CD14-positive monocyte (primary cell): ENCODE data around the gene B4GALT6. TPM values are rescaled to one million over a fixed set of nuclear protein-coding genes. Genes with fewer than 3 reads are reported as not detected.

ENCODE experiments used
- DNase-seq, 3 donors: peaks; one replicate each; pipeline ENCODE4 v3.0.0-alpha.2; 2011 to 2022
- H2AFZ ChIP-seq: 2 replicates; pipeline ENCODE4 v1.6.0; 2012; ENCODE audit warnings: mild to moderate bottlenecking, low read depth, low read length, inconsistent platforms; ENCODE audit not compliant: insufficient read depth, poor library complexity, severe bottlenecking
- H3K27ac ChIP-seq, 2 donors: 1 replicate in 1 of 2; 2 replicates in 1 of 2; pipeline ENCODE4 v1.5.1; 2012 to 2013; ENCODE audit warnings: low read length in 2 of 2, control low read depth in 1 of 2, inconsistent platforms in 1 of 2, low read depth in 1 of 2, mild to moderate bottlenecking in 1 of 2
- H3K27me3 ChIP-seq, 2 donors: one replicate each; pipeline versions ENCODE4 v1.6.0 to v1.6.1; 2011 to 2013; ENCODE audit warnings: low read length in 2 of 2; ENCODE audit not compliant: control insufficient read depth in 2 of 2, insufficient read depth in 2 of 2
- H3K36me3 ChIP-seq, 2 donors: replicated peaks in 1 of 2; 1 replicate in 1 of 2; 2 replicates in 1 of 2; pipeline versions ENCODE4 v1.5.1 to v1.6.1; 2012 to 2013; ENCODE audit warnings: low read length in 2 of 2, control low read depth in 1 of 2, inconsistent platforms in 1 of 2, mild to moderate bottlenecking in 1 of 2; ENCODE audit not compliant: insufficient read depth in 2 of 2, control insufficient read depth in 1 of 2
- H3K4me1 ChIP-seq, 2 donors: 1 replicate in 1 of 2; 2 replicates in 1 of 2; pipeline versions ENCODE4 v1.5.1 to v1.6.1; 2012 to 2013; ENCODE audit warnings: low read length in 2 of 2, control low read depth in 1 of 2, inconsistent platforms in 1 of 2, mild to moderate bottlenecking in 1 of 2, moderate library complexity in 1 of 2; ENCODE audit not compliant: insufficient read depth in 2 of 2, control insufficient read depth in 1 of 2
- H3K4me2 ChIP-seq: replicated peaks from 2 replicates; pipeline ENCODE3; 2012; ENCODE audit warnings: low read length, moderate library complexity, mild to moderate bottlenecking; ENCODE audit not compliant: poor library complexity, severe bottlenecking; ENCODE audit errors: extremely low read depth
- H3K4me3 ChIP-seq, 3 experiments: fragments of 200-600 bp in 1 of 3; sonication (generic) in 1 of 3; replicated peaks in 1 of 3; 1 replicate in 2 of 3; 2 replicates in 1 of 3; pipeline ENCODE4 v1.5.1; 2011 to 2013; ENCODE audit warnings: low read length in 3 of 3, mild to moderate bottlenecking in 3 of 3, control low read depth in 2 of 3, low read depth in 2 of 3, inconsistent platforms in 1 of 3, moderate library complexity in 1 of 3
- H3K79me2 ChIP-seq: 2 replicates; pipeline ENCODE4 v1.6.0; 2012; ENCODE audit warnings: mild to moderate bottlenecking, control low read depth, inconsistent platforms, low read length, moderate library complexity; ENCODE audit not compliant: insufficient read depth
- H3K9ac ChIP-seq: 2 replicates; pipeline ENCODE4 v1.6.0; 2017; ENCODE audit warnings: low read length, mild to moderate bottlenecking; ENCODE audit not compliant: insufficient read depth, poor library complexity, severe bottlenecking
- H3K9me3 ChIP-seq, 2 donors: replicated peaks in 1 of 2; 1 replicate in 1 of 2; 2 replicates in 1 of 2; pipeline versions ENCODE4 v1.5.1 to v1.6.1; 2012 to 2013; ENCODE audit warnings: low read length in 2 of 2, control low read depth in 1 of 2; ENCODE audit not compliant: control insufficient read depth in 1 of 2, insufficient read depth in 1 of 2
- H4K20me1 ChIP-seq: 2 replicates; pipeline ENCODE4 v1.6.0; 2012; ENCODE audit warnings: mild to moderate bottlenecking, low read length, control low read depth, moderate library complexity; ENCODE audit not compliant: insufficient read depth
- H3K27ac Mint-ChIP-seq, 7 donors: one replicate each; pipeline ENCODE4 v1.8.0; 2020; ENCODE audit warnings: mild to moderate bottlenecking in 7 of 7, mixed read lengths in 7 of 7, moderate library complexity in 6 of 7, inconsistent platforms in 2 of 7
- H3K27me3 Mint-ChIP-seq, 3 donors: one replicate each; pipeline ENCODE4 v1.8.0; 2021 to 2022; ENCODE audit warnings: low read depth in 3 of 3, mild to moderate bottlenecking in 3 of 3, mixed read lengths in 3 of 3, moderate library complexity in 3 of 3, inconsistent platforms in 1 of 3
- H3K36me3 Mint-ChIP-seq, 2 donors: one replicate each; pipeline ENCODE4 v1.8.0; 2020; ENCODE audit warnings: mixed read lengths in 2 of 2, inconsistent platforms in 1 of 2, mild to moderate bottlenecking in 1 of 2
- H3K4me1 Mint-ChIP-seq: one replicate; pipeline ENCODE4 v1.8.0; 2020; ENCODE audit warnings: mild to moderate bottlenecking, mixed read lengths
- H3K4me3 Mint-ChIP-seq, 2 donors: one replicate each; pipeline ENCODE4 v1.8.0; 2020; ENCODE audit warnings: mild to moderate bottlenecking in 2 of 2, mixed read lengths in 2 of 2, moderate library complexity in 1 of 2
- H3K9me3 Mint-ChIP-seq, 7 donors: one replicate each; pipeline ENCODE4 v1.8.0; 2020 to 2022; ENCODE audit warnings: mixed read lengths in 7 of 7, mild to moderate bottlenecking in 6 of 7, moderate library complexity in 6 of 7, inconsistent platforms in 2 of 7
- CTCF ChIP-seq: fragments of 200-600 bp; IDR thresholded peaks from one replicate; pipeline ENCODE4 v1.8.0; 2022; ENCODE audit warnings: antibody characterized with exemption, mild to moderate bottlenecking
- WGBS: methylation state at CpG from one replicate; pipeline ENCODE4 v1.1.5; 2013; ENCODE audit warnings: missing lambda C conversion rate; ENCODE audit not compliant: insufficient coverage; 5-methylcytosine and 5-hydroxymethylcytosine counted together
- intact Hi-C, 2 donors: fragments of 100-400 bp; cut with micrococcal nuclease; formaldehyde crosslinking; loops; one replicate each; pipeline versions ENCODE4 v1.15.0 to v1.15.1; 2023
- polyA plus RNA-seq, 3 donors: library from polyadenylated mRNA; depleted of rRNA in 1 of 3; unstranded in 2 of 3; stranded (reverse) in 1 of 3; fragments of 300-500 nt in 2 of 3; fragments of >200 nt in 1 of 3; fragmentation: Illumina TruSeq in 2 of 3; gene quantifications; 1 replicate in 2 of 3; 2 replicates in 1 of 3; pipeline ENCODE4 v1.2.3, GENCODE V29; 2012 to 2021

The B4GALT6 gene
- polyA plus RNA-seq, 3 donors: 0.09 to 0.68 (median 0.12) TPM

DNA sequence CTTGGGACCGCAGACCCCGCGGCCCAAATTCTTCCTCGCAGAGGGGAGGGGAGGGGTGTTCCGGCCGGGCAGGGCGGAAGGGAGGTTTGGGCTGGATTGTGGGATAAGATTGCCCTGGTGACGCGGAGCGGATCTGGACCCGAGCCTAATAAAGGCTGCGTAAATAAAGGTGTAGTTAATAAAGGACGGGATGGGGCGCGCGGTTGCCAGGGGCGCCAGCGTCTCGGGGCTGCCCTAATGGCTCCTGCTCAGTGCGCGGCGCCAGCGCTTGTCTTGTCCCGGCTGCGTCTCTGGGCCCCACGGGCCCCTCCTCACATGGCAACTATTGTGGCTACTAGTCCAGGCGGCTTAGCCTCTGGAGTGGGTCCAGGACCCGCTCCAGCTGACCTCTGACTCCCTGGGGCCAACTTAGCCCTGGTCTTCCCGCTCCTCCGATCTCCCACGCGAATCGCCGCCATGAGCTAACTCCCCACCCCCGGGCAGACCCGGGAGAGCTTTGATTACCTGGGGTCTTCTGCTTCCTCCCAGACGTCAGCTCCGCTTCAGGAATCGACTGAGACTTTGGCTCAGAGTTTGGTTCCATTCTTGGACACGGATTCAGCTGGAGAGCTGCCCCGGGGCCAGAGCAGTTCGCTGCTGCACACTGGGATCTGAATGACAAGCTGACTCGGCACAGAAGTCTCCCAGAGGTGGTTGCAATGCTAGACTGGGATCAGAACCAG is 39.8 kb upstream of the B4GALT6 start:
- Histone ChIP-seq H3K4me3 (peak overlapping the region; percentile 26 to 75 (median 36)), H3K79me2 (no peaks in the 10 kb centered on the region), H3K36me3 (no peaks in the 10 kb centered on the region), H3K9ac (peak overlapping the region; percentile 61), H3K27me3 (peaks cover 2 to 15% of the 10 kb centered on the region in 2 donors), H3K9me3 (peaks cover 4 to 6% of the 10 kb centered on the region in 2 donors), H3K4me2 (peak overlapping the region; percentile 84), H4K20me1 (no peaks in the 10 kb centered on the region), H3K4me1 (peaks cover 7% of the 10 kb centered on the region in 2 donors), H2AFZ (peak overlapping the region; percentile 88), H3K27ac (no peak overlapping the region)
- intact Hi-C loops: loop anchor here (2.0 to 5.0 kb wide), 2 partner anchors 167 to 169 kb away; no protein-coding TSS in a partner anchor
- Mint-ChIP-seq H3K4me1 (peaks cover 16% of the 10 kb centered on the region), H3K27me3 (peaks cover 18 to 27% (median 23%) of the 10 kb centered on the region in 3 donors), H3K36me3 (no peaks in the 10 kb centered on the region), H3K27ac (peak overlapping the region in 1 of 7 donors; percentile 71), H3K4me3 (peak overlapping the region; percentile 91 to 92), H3K9me3 (peaks cover 4 to 9% (median 7%) of the 10 kb centered on the region in 7 donors)
- no peak for TF ChIP-seq CTCF
- no peak for DNase-seq
- 22% methylated on average over 40 of the region's 43 CpGs for WGBS

- peak overlapping the region; percentile 84 for H3K4me2 ChIP-seq
These were observed 39.2 kb upstream of the B4GALT6 start for GRCh38 chr18:31723639-31723989.

More at GRCh38 chr18:31723639-31723989, 39.2 kb upstream of the B4GALT6 start:
- H3K9ac ChIP-seq: peak overlapping the region; percentile 61
- peak overlapping the region; percentile 88 for H2AFZ ChIP-seq
- peaks cover 6 to 10% of the 10 kb centered on the region in 2 donors for H3K9me3 ChIP-seq
- peaks cover 2 to 15% of the 10 kb centered on the region in 2 donors for H3K27me3 ChIP-seq
- Mint-ChIP-seq H3K4me1 (peaks cover 16% of the 10 kb centered on the region), H3K27me3 (peaks cover 18 to 27% (median 23%) of the 10 kb centered on the region in 3 donors), H3K27ac (no peak overlapping the region), H3K4me3 (peak overlapping the region; percentile 91 to 92), H3K9me3 (peaks cover 9 to 14% (median 11%) of the 10 kb centered on the region in 7 donors), H3K36me3 (no peaks in the 10 kb centered on the region)
- H3K36me3 ChIP-seq: no peaks in the 10 kb centered on the region
- H3K27ac ChIP-seq: no peak overlapping the region
- WGBS: 71% methylated on average over 4 of the region's 7 CpGs
- H3K4me1 ChIP-seq: peaks cover 7% of the 10 kb centered on the region in 2 donors
- no peak for DNase-seq
- no peaks in the 10 kb centered on the region for H3K79me2 ChIP-seq
- intact Hi-C loops: loop anchor here (2.0 to 5.0 kb wide), 2 partner anchors 166 to 169 kb away; no protein-coding TSS in a partner anchor
- H4K20me1 ChIP-seq: no peaks in the 10 kb centered on the region
- peak overlapping the region in 2 of 3 experiments; percentile 36 to 75 for H3K4me3 ChIP-seq
- TF ChIP-seq CTCF: no peak
